Measurements from ENCODE around the gene ROBO1.

GRCh38 chr3:79154865-79155264, 612.9 kb downstream of the ROBO1 start:
- no peak for TF ChIP-seq POLR2A (IDR thresholded peaks at IDR 0.05)
- no peak for TF ChIP-seq CTCF (IDR thresholded peaks at IDR 0.05)
